Pancreas (tissue), 10 donors: ENCODE results near the gene FIBCD1. TPM values are rescaled to one million over a fixed set of nuclear protein-coding genes. Genes with fewer than 3 reads are reported as not detected.

Experiments used
- ATAC-seq, 4 donors: fragments of 200-7000 bp; cut with Tn5 transposase; one replicate each; pipeline versions ENCODE4 v1.8.0 to v1.9.1; 2020; ENCODE audit warnings: mild to moderate bottlenecking in 4 of 4, moderate library complexity in 4 of 4
- DNase-seq, 6 donors: peaks; one replicate each; pipeline ENCODE4 v3.0.0-alpha.2; 2020
- FAIRE-seq: peaks from 2 replicates; lab custom pipeline; 2012; peaks lifted over from hg19 to GRCh38; lab: Jason Lieb, UNC
- H3K27ac ChIP-seq, 4 donors: fragments of 200-600 bp; sonication (generic); 1 replicate in 3 of 4; 2 replicates in 1 of 4; pipeline versions ENCODE4 v1.5.0 to v1.8.0; 2020
- H3K27me3 ChIP-seq, 4 donors: fragments of 200-600 bp; one replicate each; pipeline ENCODE4 v1.8.0; 2021
- H3K36me3 ChIP-seq, 3 donors: fragments of 200-600 bp; sonication (generic) in 1 of 3; one replicate each; pipeline versions ENCODE4 v1.5.0 to v1.8.0; 2020 to 2021
- H3K4me1 ChIP-seq, 3 donors: fragments of 200-600 bp; one replicate each; pipeline ENCODE4 v1.8.0; 2021
- H3K4me3 ChIP-seq, 4 donors: fragments of 200-600 bp; sonication (generic) in 2 of 4; one replicate each; pipeline versions ENCODE4 v1.5.0 to v1.8.0; 2020 to 2021
- H3K9me3 ChIP-seq, 4 donors: fragments of 200-600 bp; one replicate each; pipeline ENCODE4 v1.8.0; 2021
- CTCF ChIP-seq, 4 donors: fragments of 200-600 bp; sonication (generic) in 3 of 4; IDR thresholded peaks; one replicate each; pipeline versions ENCODE4 v1.5.0 to v1.8.0; 2021; ENCODE audit warnings: antibody characterized with exemption in 4 of 4
- WGBS, 2 donors: extraction: QIAGEN DNeasy Blood & Tissue Kit; methylation state at CpG; one replicate each; pipeline ENCODE4 v1.1.7; 2013; 5-methylcytosine and 5-hydroxymethylcytosine counted together
- intact Hi-C, 3 donors: fragments of 100-400 bp; cut with DNase I; formaldehyde crosslinking; loops; one replicate each; pipeline versions ENCODE4 v1.11.1 to v1.14.2; 2022
- polyA plus RNA-seq, 2 donors: library from polyadenylated mRNA; stranded (reverse); fragments of 200-250 nt; gene quantifications; one replicate each; pipeline ENCODE4 v1.2.3, GENCODE V29; 2013
- total RNA-seq, 6 donors: library from RNA; stranded (reverse); fragmentation: NEBNext Ultra II Directional in 4 of 6; extraction: Animal tissue kit (Norgen Biotek cat#: 25700) in 4 of 6; gene quantifications; one replicate each; pipeline versions ENCODE4 v1.2.1 to v1.2.4, GENCODE V29; 2021 to 2023
- donor health status: healthy with polysubstance abuse.
- donor health status: DM: no; HTN: no; CAD: no; lungs with moderate emphysema.
- donor health status: DM: no; HTN: no; CAD: no.
- donor health status: control.
- donor health status: control.
- donor health status: Bipolar disorder and iron deficiency.
- donor health status: DM: yes; HTN: yes; CAD: no.
- donor health status: DM: no; HTN: no; CAD: no.
- donor health status: DM: no; HTN: no; CAD: no.
- donor health status: DM: yes; HTN: yes; CAD: no.

FIBCD1 gene
- total and polyA plus RNA-seq, 8 donors: 0.47 TPM; not detected in 7

- no peak for DNase-seq
- intact Hi-C loops: no loop called here
These were observed 44.3 kb upstream of the FIBCD1 start for GRCh38 chr9:130983359-130983670.

GRCh38 chr9:130982636-130983358 lies 43.8 kb upstream of the FIBCD1 start:
- no peaks in the 10 kb centered on the region for H3K9me3 ChIP-seq
- ATAC-seq: no peak
- intact Hi-C loops: no loop called here
- no peak for DNase-seq
- no peaks in the 10 kb centered on the region for H3K4me1 ChIP-seq
- no peak for TF ChIP-seq CTCF (IDR thresholded peaks at IDR 0.05)
- no peaks in the 10 kb centered on the region for H3K27me3 ChIP-seq
- no peaks in the 10 kb centered on the region for H3K36me3 ChIP-seq
- no peak for FAIRE-seq
- no peak overlapping the region for H3K4me3 ChIP-seq
- 71 to 72% methylated on average over 25 of the region's 25 CpGs for WGBS, 2 donors
- H3K27ac ChIP-seq: no peak overlapping the region

More at GRCh38 chr9:130983359-130983670, 44.3 kb upstream of the FIBCD1 start:
- no peak for ATAC-seq
- no peak overlapping the region for H3K4me3 ChIP-seq
- WGBS, 2 donors: 80 to 86% methylated on average over 6 of the region's 6 CpGs
- no peak for FAIRE-seq
- no peaks in the 10 kb centered on the region for H3K9me3 ChIP-seq
- no peak for TF ChIP-seq CTCF (IDR thresholded peaks at IDR 0.05)
- H3K27ac ChIP-seq: no peak overlapping the region
- no peaks in the 10 kb centered on the region for H3K27me3 ChIP-seq
- H3K4me1 ChIP-seq: no peaks in the 10 kb centered on the region
- H3K36me3 ChIP-seq: no peaks in the 10 kb centered on the region

GRCh38 chr9:130981756-130982137 lies 42.7 kb upstream of the FIBCD1 start:
- WGBS, 2 donors: 29 to 32% methylated on average over 14 of the region's 14 CpGs
- no peak overlapping the region for H3K27ac ChIP-seq
- no peak for ATAC-seq
- no peaks in the 10 kb centered on the region for H3K4me1 ChIP-seq
- H3K27me3 ChIP-seq: no peaks in the 10 kb centered on the region
- intact Hi-C loops: no loop called here
- no peak for DNase-seq
- FAIRE-seq: no peak
- H3K4me3 ChIP-seq: no peak overlapping the region
- no peaks in the 10 kb centered on the region for H3K9me3 ChIP-seq
- TF ChIP-seq CTCF (IDR thresholded peaks at IDR 0.05): no peak
- H3K36me3 ChIP-seq: no peaks in the 10 kb centered on the region

- H3K27ac ChIP-seq: no peak overlapping the region
- intact Hi-C loops: no loop called here
- DNase-seq (no peak), ATAC-seq (no peak), FAIRE-seq (no peak)
- no peaks in the 10 kb centered on the region for H3K9me3 ChIP-seq
- TF ChIP-seq CTCF (IDR thresholded peaks at IDR 0.05): no peak
- H3K4me1 ChIP-seq: no peaks in the 10 kb centered on the region
- no peak overlapping the region for H3K4me3 ChIP-seq
- 65 to 71% methylated on average over 10 of the region's 10 CpGs for WGBS, 2 donors
- H3K27me3 ChIP-seq: no peaks in the 10 kb centered on the region
- no peaks in the 10 kb centered on the region for H3K36me3 ChIP-seq
These were observed 42.1 kb upstream of the FIBCD1 start for GRCh38 chr9:130981002-130981755.

GRCh38 chr9:130980526-130980925 lies 41.5 kb upstream of the FIBCD1 start:
- no peak for FAIRE-seq

More at GRCh38 chr9:130980526-130980925, 41.5 kb upstream of the FIBCD1 start:
- WGBS, 2 donors: 59 to 61% methylated on average over 16 of the region's 16 CpGs
- Histone ChIP-seq H3K4me3 (no peak overlapping the region), H3K27ac (no peak overlapping the region), H3K9me3 (no peaks in the 10 kb centered on the region), H3K36me3 (no peaks in the 10 kb centered on the region), H3K4me1 (no peaks in the 10 kb centered on the region), H3K27me3 (no peaks in the 10 kb centered on the region)
- no peak for ATAC-seq
- TF ChIP-seq CTCF (IDR thresholded peaks at IDR 0.05): no peak
- intact Hi-C loops: no loop called here
- no peak for DNase-seq
